NOMO-1 (cell line): ENCODE results near the gene CTXN2.

Experiments
- DNase-seq, 2 experiments: peaks; one replicate each; lab custom pipeline; 2025; ENCODE audit not compliant: unreplicated experiment in 2 of 2; lab: John Stamatoyannopoulos, UW

The CTXN2 gene

GRCh38 chr15:48221885-48222284 lies 30.4 kb downstream of the CTXN2 start:
- DNase-seq = no peak

GRCh38 chr15:48222627-48223026 lies 31.2 kb downstream of the CTXN2 start:
- no peak for DNase-seq

DNA sequence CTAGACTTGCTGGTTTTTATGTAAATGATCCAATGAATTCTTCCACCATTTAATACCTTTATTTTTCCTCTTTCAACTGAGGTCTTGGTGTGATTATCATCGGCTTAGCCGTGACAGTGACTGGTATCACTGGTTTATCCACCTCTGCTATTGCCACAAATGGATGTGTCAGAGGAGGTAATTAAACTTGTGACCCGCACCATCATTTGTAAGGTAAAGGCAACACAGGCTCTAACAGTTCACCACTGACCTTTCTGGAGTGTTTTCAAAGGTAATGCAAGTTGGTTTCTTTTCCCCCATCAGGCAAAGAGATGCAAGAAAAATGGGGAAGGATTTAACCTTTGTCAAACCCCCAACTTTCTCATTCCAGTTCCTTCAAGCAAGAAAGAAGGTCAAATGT lies 34.3 kb downstream of the CTXN2 start:
- DNase-seq = no peak

DNA sequence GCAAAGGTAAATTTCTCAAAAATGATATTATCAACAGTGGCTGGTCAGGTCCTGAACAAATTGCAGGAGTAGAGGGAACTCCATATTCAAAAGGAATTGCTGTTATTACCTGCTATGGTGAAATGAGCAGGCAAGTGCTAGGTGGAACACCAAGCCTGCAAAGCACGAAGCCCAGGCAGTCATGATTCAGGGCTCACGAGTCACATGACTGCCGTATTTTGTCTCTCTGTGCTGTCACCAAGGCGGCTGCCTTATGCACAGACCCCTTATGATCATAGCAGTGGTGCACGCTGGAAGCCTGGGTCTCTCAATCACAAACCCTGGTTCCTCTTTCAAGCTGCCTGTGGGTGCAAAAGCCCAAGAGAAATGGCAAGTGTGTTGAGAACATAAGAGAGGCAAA lies 39.0 kb downstream of the CTXN2 start:
- no peak for DNase-seq

- DNase-seq = no peak
Measured at GRCh38 chr15:48233246-48233645, 41.8 kb downstream of the CTXN2 start.

DNA sequence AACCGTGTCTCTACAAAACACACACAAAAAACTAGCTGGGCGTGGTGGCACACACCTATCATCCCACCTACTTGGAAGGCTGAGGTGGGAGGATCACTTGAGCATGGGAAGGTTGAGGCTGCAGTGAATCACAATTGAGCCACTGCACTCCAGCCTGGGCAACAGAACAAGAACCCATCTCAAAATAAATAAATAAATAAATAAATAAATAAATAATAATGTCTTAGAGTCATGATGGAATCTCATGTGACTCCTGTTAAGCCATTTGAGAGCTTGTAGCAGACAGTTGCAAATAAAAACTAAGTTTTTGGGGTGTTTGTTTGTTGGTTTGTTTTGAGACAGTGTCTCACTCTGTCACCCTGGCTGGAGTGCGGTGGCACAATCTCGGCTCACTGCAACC lies 47.9 kb downstream of the CTXN2 start:
- DNase-seq = no peak

- no peak for DNase-seq
Measured at GRCh38 chr15:48242015-48242414, 50.5 kb downstream of the CTXN2 start.

DNA sequence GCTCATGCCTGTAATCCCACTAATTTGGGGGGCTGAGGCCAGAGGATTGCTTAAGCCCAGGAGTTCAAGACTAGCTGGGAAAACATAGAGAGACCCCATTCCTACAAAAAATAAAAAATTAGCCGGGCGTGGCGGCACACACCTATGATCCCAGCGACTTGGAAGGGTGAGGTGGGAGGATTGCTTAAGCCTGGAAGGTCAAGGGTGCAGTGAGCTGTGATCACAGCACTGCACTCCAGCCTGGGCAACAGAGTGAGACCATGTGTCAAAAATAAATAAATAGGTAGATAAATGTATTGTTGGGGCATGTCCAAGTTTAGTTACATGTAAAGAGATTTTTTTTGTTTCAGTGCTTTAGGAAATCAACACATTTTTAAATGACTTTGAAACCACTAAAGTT lies 51.1 kb downstream of the CTXN2 start:
- DNase-seq = no peak

- no peak for DNase-seq
Measured at GRCh38 chr15:48244921-48245320, 53.5 kb downstream of the CTXN2 start.

DNA sequence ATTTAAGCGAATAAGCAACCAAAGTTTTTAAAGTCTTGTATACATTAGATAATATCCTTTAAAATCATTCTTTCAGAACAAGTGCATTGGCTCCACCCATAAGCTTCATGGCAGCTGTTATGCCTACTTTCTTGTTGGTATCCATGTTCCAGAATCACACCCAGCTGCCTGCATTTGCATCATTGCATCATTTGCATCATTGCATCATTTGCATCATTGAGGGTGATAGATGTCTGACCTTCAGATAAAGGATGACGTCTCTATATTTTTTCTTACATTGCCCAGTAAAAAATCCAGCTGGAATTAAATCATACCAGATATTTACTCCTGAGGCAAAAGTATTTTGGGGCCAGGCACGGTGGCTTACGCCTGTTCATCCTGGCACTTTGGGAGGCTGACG lies 56.9 kb downstream of the CTXN2 start:
- DNase-seq = no peak

DNA sequence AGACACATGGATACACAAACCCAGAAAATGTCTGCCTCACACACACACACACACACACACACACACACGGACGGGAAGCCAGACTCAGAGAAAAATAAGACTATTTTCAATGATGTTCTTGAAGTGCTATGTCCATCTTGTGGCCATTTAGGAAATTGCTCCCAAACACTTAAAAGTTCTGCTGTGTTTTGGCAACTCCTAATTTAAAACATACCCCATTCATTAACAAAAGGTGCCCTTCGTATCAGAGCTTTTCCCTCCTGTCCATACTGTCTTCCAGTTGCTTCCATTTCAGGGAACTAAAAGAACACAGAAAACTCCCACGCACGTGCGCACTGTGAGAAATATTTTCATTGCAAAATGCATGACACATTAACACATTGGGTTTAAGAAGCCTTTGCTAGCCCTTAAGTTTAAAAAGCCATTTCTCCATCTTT lies 59.2 kb downstream of the CTXN2 start:
- peak; percentile 47 to 61 for DNase-seq

DNA sequence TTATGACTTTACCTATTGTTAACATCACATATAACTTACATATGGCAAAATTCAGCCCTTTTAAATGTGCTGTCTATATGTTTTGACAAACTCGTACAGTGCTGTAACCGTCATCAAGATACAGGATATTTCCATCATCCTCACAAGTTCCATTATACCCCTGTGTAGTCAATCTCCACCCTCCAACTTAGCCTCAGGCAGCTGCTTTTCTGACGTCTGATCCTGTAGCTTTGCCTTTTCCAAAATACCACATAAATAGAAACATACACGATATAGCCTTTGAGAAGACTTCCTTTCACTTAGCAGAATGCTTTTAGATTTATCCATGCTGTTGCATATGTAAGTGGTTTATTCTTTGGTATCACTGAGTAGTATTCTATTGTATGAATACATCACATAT lies 61.7 kb downstream of the CTXN2 start:
- DNase-seq = no peak
